OCI-LY7 (cell line): ENCODE results near the gene PPP4R2. TPM values are rescaled to one million over a fixed set of nuclear protein-coding genes. Genes with fewer than 3 reads are reported as not detected.

Experiments
- BruUV-seq: library from RNA; stranded (reverse); fragments of 400-500 nt; replicated peaks from 2 replicates; lab custom pipeline; 2021; lab: Mats Ljungman, UMichigan
- CTCF ChIA-PET: fragments of 300-600 bp; sonication (Branson Sonifier 250); formaldehyde crosslinking; loops from one replicate; lab custom pipeline; 2022; ENCODE audit warnings: antibody characterized with exemption; ENCODE audit not compliant: unreplicated experiment; lab: Charles Lee
- POLR2A ChIA-PET: fragments of 300-600 bp; sonication (Branson Sonifier 250); formaldehyde crosslinking; loops from one replicate; lab custom pipeline; 2022; ENCODE audit warnings: antibody characterized with exemption; lab: Charles Lee
- DNase-seq: peaks from one replicate; pipeline ENCODE4 v3.0.0-alpha.2; 2015; ENCODE audit warnings: low spot score
- H2AFZ ChIP-seq: fragments of 200-600 bp; sonication (generic), shearing (Covaris generic); 2 replicates; pipeline ENCODE4 v1.6.1; 2014; ENCODE audit warnings: mild to moderate bottlenecking, antibody characterized with exemption, low read length, moderate library complexity
- H3K27ac ChIP-seq: fragments of 200-600 bp; sonication (generic); 2 replicates; pipeline ENCODE4 v1.5.1; 2014; ENCODE audit warnings: mixed run types, low read depth, mild to moderate bottlenecking, moderate library complexity, low read length, inconsistent platforms; ENCODE audit not compliant: poor library complexity, severe bottlenecking
- H3K36me3 ChIP-seq: fragments of 200-600 bp; sonication (generic); 2 replicates; pipeline ENCODE4 v1.6.1; 2014; ENCODE audit warnings: mild to moderate bottlenecking, antibody characterized with exemption, low read length, moderate library complexity, mixed read lengths; ENCODE audit not compliant: insufficient read depth
- H3K4me1 ChIP-seq: fragments of 200-600 bp; sonication (generic); 2 replicates; pipeline ENCODE4 v1.5.1; 2014; ENCODE audit warnings: mild to moderate bottlenecking, low read length; ENCODE audit not compliant: insufficient read depth, poor library complexity, severe bottlenecking
- H3K4me2 ChIP-seq: fragments of 200-600 bp; sonication (generic); 2 replicates; pipeline ENCODE4 v1.6.1; 2014; ENCODE audit warnings: mild to moderate bottlenecking, low read length
- H3K4me3 ChIP-seq: fragments of 200-600 bp; sonication (generic); 2 replicates; pipeline ENCODE4 v1.5.1; 2014; ENCODE audit warnings: mild to moderate bottlenecking, low read depth, low read length; ENCODE audit not compliant: poor library complexity, severe bottlenecking
- H3K79me2 ChIP-seq: fragments of 200-600 bp; sonication (generic); 2 replicates; pipeline ENCODE4 v1.6.1; 2016; ENCODE audit warnings: low read depth, mild to moderate bottlenecking, low read length, moderate library complexity, mixed read lengths; ENCODE audit not compliant: insufficient read depth
- H3K9me2 ChIP-seq: fragments of 200-600 bp; sonication (generic); 2 replicates; pipeline ENCODE4 v1.6.1; 2016; ENCODE audit warnings: mild to moderate bottlenecking, low read length, mixed read lengths; ENCODE audit not compliant: insufficient read depth
- H3K9me3 ChIP-seq: fragments of 200-600 bp; sonication (generic); 2 replicates; pipeline ENCODE4 v1.6.1; 2014; ENCODE audit warnings: mild to moderate bottlenecking, mixed run types, low read length, mixed read lengths
- H4K20me1 ChIP-seq: fragments of 200-600 bp; sonication (generic); 2 replicates; pipeline ENCODE4 v1.6.1; 2014; ENCODE audit warnings: mild to moderate bottlenecking, antibody characterized with exemption, low read length, moderate library complexity, mixed read lengths; ENCODE audit not compliant: insufficient read depth
- EZH2phosphoT487 ChIP-seq: fragments of 200-600 bp; sonication (generic); IDR thresholded peaks from 2 replicates; pipeline ENCODE4 v1.6.1; 2018; ENCODE audit warnings: low read depth, borderline replicate concordance, mild to moderate bottlenecking, mixed run types, antibody characterized with exemption, low read length, moderate library complexity, mixed read lengths
- intact Hi-C: fragments of 100-400 bp; cut with micrococcal nuclease; formaldehyde crosslinking; loops from one replicate; pipeline ENCODE4 v1.10.0; 2022; ENCODE audit not compliant: unreplicated experiment
- total RNA-seq, 2 experiments: library from RNA; depleted of rRNA in 1 of 2; stranded (reverse); fragments of >200 nt in 1 of 2; shearing (Covaris generic) in 1 of 2; gene quantifications; 2 replicates each; pipeline ENCODE4 v1.2.3, GENCODE V29; 2014 to 2022
- TF ChIP-seq, protein P1 (sequence below): fragments of 200-600 bp; sonication (generic); conservative IDR thresholded peaks from 2 replicates; pipeline ENCODE4 v1.5.1; 2014; ENCODE audit warnings: mild to moderate bottlenecking, antibody characterized with exemption, low read length, moderate library complexity, mixed read lengths

The PPP4R2 gene
- total RNA-seq, 2 experiments from 2014 or later = 52.0 to 99.5 TPM

DNA sequence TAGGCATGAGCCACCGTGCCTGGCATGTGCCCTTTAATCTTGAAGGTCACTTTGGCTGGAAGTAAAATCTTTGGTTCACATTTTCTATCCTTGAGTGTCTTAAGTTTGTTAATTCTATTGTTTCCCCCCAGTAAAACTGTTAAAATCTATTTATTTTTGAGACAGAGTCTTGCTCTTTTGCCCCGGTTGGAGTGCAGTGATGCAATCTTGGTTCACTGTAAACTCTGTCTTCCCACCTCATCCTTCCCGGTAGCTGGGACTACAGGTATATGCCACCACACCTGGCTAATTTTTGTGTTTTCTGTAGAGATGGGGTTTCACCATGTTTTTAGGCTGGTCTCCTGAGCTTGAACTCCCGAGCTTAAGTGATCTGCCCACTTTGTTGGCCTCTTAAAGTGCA is 7.7 kb downstream of the PPP4R2 start:
- peaks cover 96% of the 10 kb centered on the region for H3K36me3 ChIP-seq
- POLR2A ChIA-PET = no interaction called here

GRCh38 chr3:73007992-73008712 is 11.5 kb downstream of the PPP4R2 start:
- Histone ChIP-seq H2AFZ (no peak overlapping the region), H3K79me2 (peaks cover 100% of the 10 kb centered on the region), H3K9me3 (no peaks in the 10 kb centered on the region), H4K20me1 (peaks cover 51% of the 10 kb centered on the region), H3K4me1 (no peaks in the 10 kb centered on the region), H3K27ac (no peak overlapping the region), H3K4me3 (no peak overlapping the region), H3K4me2 (no peak overlapping the region), H3K36me3 (peaks cover 98% of the 10 kb centered on the region), H3K9me2 (no peaks in the 10 kb centered on the region)
- BruUV-seq = no TSS peak
- TF ChIP-seq EZH2phosphoT487 = no peak
- TF ChIP-seq, protein P1, sequence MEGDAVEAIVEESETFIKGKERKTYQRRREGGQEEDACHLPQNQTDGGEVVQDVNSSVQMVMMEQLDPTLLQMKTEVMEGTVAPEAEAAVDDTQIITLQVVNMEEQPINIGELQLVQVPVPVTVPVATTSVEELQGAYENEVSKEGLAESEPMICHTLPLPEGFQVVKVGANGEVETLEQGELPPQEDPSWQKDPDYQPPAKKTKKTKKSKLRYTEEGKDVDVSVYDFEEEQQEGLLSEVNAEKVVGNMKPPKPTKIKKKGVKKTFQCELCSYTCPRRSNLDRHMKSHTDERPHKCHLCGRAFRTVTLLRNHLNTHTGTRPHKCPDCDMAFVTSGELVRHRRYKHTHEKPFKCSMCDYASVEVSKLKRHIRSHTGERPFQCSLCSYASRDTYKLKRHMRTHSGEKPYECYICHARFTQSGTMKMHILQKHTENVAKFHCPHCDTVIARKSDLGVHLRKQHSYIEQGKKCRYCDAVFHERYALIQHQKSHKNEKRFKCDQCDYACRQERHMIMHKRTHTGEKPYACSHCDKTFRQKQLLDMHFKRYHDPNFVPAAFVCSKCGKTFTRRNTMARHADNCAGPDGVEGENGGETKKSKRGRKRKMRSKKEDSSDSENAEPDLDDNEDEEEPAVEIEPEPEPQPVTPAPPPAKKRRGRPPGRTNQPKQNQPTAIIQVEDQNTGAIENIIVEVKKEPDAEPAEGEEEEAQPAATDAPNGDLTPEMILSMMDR = no peak
- CTCF ChIA-PET = no interaction called here
- no peak for DNase-seq
- POLR2A ChIA-PET = interaction anchor here (0.6 to 2.8 kb wide), 3 partner anchors 9 to 96 kb away, joined by 3 to 10 read pairs (median 4); no protein-coding TSS in a partner anchor
- intact Hi-C loops = no loop called here

More for the DNA sequence above, 7.7 kb downstream of the PPP4R2 start:
- TF ChIP-seq, protein P1 = no peak
- TF ChIP-seq EZH2phosphoT487 = no peak
- Histone ChIP-seq H2AFZ (no peak overlapping the region), H3K79me2 (peaks cover 100% of the 10 kb centered on the region), H3K4me3 (no peak overlapping the region), H3K27ac (no peak overlapping the region), H3K4me2 (no peak overlapping the region), H3K9me2 (no peaks in the 10 kb centered on the region), H3K9me3 (no peaks in the 10 kb centered on the region), H4K20me1 (peaks cover 44% of the 10 kb centered on the region), H3K4me1 (peaks cover 16% of the 10 kb centered on the region)
- no TSS peak for BruUV-seq
- CTCF ChIA-PET = no interaction called here
- intact Hi-C loops = no loop called here
- DNase-seq = no peak

- CTCF ChIA-PET = interaction anchor here (0.7 to 0.9 kb wide), 2 partner anchors 9 to 499 kb away, joined by 3 to 6 read pairs; no protein-coding TSS in a partner anchor
- BruUV-seq = no TSS peak
Observed at GRCh38 chr3:73009008-73009407, 12.4 kb downstream of the PPP4R2 start.

More at GRCh38 chr3:73009008-73009407, 12.4 kb downstream of the PPP4R2 start:
- no peak overlapping the region for H3K4me2 ChIP-seq
- TF ChIP-seq EZH2phosphoT487 = no peak
- TF ChIP-seq, protein P1 = no peak
- intact Hi-C loops = no loop called here
- H3K4me1 ChIP-seq = no peaks in the 10 kb centered on the region
- peaks cover 54% of the 10 kb centered on the region for H4K20me1 ChIP-seq
- H3K36me3 ChIP-seq = peaks cover 95% of the 10 kb centered on the region
- H3K79me2 ChIP-seq = peaks cover 97% of the 10 kb centered on the region
- POLR2A ChIA-PET = interaction anchor here (0.6 to 2.8 kb wide), 3 partner anchors 10 to 97 kb away, joined by 3 to 10 read pairs (median 3); no protein-coding TSS in a partner anchor
- no peak overlapping the region for H2AFZ ChIP-seq
- DNase-seq = no peak
- no peak overlapping the region for H3K27ac ChIP-seq
- no peak overlapping the region for H3K4me3 ChIP-seq
- no peaks in the 10 kb centered on the region for H3K9me3 ChIP-seq
- no peaks in the 10 kb centered on the region for H3K9me2 ChIP-seq
